Brain microvascular endothelial cell (primary cell): ENCODE data around the gene CEP68.
A peak's percentile ranks its signal among the peaks of the same experiment; 100 is the strongest.

Experiments used
- DNase-seq: peaks from one replicate; pipeline ENCODE4 v3.0.0-alpha.2; 2020
- H3K27ac ChIP-seq: fragments of 250-450 bp; sonication (Bioruptor Pico); 2 replicates; pipeline ENCODE4 v1.5.1; 2020; ENCODE audit warnings: mild to moderate bottlenecking, moderate library complexity
- H3K27me3 ChIP-seq: fragments of 250-450 bp; sonication (Bioruptor Pico); replicated peaks from 2 replicates; pipeline ENCODE4 v1.5.1; 2020; ENCODE audit warnings: mild to moderate bottlenecking
- H3K36me3 ChIP-seq: fragments of 250-450 bp; sonication (Bioruptor Pico); replicated peaks from 2 replicates; pipeline ENCODE4 v1.5.1; 2020; ENCODE audit warnings: mild to moderate bottlenecking
- H3K4me3 ChIP-seq: 2 replicates; pipeline ENCODE4 v1.5.1; 2011; ENCODE audit warnings: low read depth, mild to moderate bottlenecking, control low read depth, low read length, moderate library complexity
- in situ Hi-C: cut with HindIII; loops from 2 replicates; pipeline ENCODE4 v1.10.0; 2017; ENCODE audit warnings: low sequenced_read_pairs, low pct_ligation_motif_present
- TF ChIP-seq, protein P1 (sequence below): IDR thresholded peaks from 2 replicates; pipeline ENCODE4 v1.5.1; 2011; ENCODE audit warnings: low read depth, mild to moderate bottlenecking, moderate library complexity, low read length, control low read depth, inconsistent platforms; ENCODE audit errors: missing control alignments

Gene CEP68

GRCh38 chr2:65023742-65024141, 32.5 kb upstream of the CEP68 start:
- DNase-seq: no peak
- Histone ChIP-seq H3K27ac (peak overlapping the region; percentile 67), H3K4me3 (no peak overlapping the region), H3K27me3 (no peaks in the 10 kb centered on the region), H3K36me3 (no peaks in the 10 kb centered on the region)
- TF ChIP-seq, protein P1, sequence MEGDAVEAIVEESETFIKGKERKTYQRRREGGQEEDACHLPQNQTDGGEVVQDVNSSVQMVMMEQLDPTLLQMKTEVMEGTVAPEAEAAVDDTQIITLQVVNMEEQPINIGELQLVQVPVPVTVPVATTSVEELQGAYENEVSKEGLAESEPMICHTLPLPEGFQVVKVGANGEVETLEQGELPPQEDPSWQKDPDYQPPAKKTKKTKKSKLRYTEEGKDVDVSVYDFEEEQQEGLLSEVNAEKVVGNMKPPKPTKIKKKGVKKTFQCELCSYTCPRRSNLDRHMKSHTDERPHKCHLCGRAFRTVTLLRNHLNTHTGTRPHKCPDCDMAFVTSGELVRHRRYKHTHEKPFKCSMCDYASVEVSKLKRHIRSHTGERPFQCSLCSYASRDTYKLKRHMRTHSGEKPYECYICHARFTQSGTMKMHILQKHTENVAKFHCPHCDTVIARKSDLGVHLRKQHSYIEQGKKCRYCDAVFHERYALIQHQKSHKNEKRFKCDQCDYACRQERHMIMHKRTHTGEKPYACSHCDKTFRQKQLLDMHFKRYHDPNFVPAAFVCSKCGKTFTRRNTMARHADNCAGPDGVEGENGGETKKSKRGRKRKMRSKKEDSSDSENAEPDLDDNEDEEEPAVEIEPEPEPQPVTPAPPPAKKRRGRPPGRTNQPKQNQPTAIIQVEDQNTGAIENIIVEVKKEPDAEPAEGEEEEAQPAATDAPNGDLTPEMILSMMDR: no peak
- in situ Hi-C loops: no loop called here

GRCh38 chr2:65024149-65024829, 31.9 kb upstream of the CEP68 start:
- H3K4me3 ChIP-seq: no peak overlapping the region
- peak overlapping the region; percentile 67 for H3K27ac ChIP-seq
- TF ChIP-seq, protein P1: no peak
- in situ Hi-C loops: no loop called here
- peak; percentile 87 for DNase-seq
- no peaks in the 10 kb centered on the region for H3K36me3 ChIP-seq
- H3K27me3 ChIP-seq: no peaks in the 10 kb centered on the region

GRCh38 chr2:65025453-65026123, 30.6 kb upstream of the CEP68 start:
- Histone ChIP-seq H3K27ac (no peak overlapping the region), H3K36me3 (no peaks in the 10 kb centered on the region), H3K4me3 (no peak overlapping the region), H3K27me3 (no peaks in the 10 kb centered on the region)
- no peak for DNase-seq
- TF ChIP-seq, protein P1: no peak
- in situ Hi-C loops: no loop called here

DNA sequence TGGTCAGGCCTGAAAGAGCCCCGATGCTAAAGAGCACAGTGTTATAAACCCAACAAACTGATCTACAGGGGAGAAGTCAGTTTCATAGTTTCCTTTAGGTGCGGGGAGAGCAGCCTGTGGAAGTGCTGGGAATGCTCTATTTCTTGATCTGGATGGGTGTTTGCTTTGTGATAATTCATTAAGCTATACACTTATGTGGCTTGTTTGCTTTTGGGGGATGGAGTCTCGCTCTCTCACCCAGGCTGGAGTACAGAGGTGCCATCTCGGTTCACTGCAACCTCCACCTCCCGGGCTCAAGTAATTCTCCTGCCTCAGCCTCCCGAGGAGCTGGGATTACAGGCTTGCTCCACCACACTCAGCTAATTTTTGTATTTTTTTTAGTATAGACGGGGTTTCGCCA, 30.1 kb upstream of the CEP68 start:
- Histone ChIP-seq H3K4me3 (no peak overlapping the region), H3K27me3 (no peaks in the 10 kb centered on the region), H3K36me3 (no peaks in the 10 kb centered on the region), H3K27ac (no peak overlapping the region)
- in situ Hi-C loops: no loop called here
- TF ChIP-seq, protein P1: no peak
- no peak for DNase-seq

DNA sequence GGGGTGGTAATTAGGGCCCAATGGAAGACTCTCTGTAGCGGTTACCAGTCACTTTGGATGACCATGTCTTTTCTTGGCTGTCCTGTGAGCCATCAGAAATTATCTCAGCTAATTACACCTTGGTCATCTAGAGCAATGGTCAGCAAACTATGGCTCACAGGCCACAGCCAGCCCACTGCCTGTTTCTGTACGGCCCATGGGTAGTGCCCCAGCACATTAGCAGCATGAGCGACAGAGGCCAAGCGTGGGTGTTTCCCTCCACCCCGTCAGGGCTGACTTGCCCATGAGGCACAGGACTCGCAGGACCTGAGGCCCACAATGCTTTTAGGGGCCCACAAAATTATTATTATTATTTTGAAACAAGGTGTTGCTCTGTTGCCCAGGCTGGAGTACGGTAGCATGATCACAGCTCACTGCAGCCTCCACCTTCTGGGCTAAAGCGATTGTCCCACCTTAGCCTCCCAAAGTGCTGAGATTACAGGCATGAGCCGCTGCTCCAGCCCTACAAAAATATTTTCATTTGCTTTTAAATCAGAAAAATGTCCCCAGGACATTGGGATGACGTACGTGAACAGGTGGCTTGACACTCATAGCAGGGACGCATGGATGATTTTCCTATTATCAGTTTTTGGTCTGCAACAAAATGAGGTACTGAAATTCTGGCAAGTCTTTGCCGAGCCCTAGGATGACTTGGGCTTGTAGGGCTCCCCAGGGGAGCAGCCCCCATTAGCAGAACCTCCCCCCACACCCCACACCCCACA, 29.3 kb upstream of the CEP68 start:
- TF ChIP-seq, protein P1: no peak
- in situ Hi-C loops: no loop called here
- no peak overlapping the region for H3K4me3 ChIP-seq

More for the DNA sequence above, 29.3 kb upstream of the CEP68 start:
- no peaks in the 10 kb centered on the region for H3K27me3 ChIP-seq
- no peaks in the 10 kb centered on the region for H3K36me3 ChIP-seq
- H3K27ac ChIP-seq: no peak overlapping the region
- DNase-seq: no peak
